Neural cell (in vitro differentiated cells): ENCODE data around the gene UACA. TPM values are rescaled to one million over a fixed set of nuclear protein-coding genes. Genes with fewer than 3 reads are reported as not detected.

Experiments used
- H2AFZ ChIP-seq: fragments of 200-600, 300-800 bp; sonication (generic), shearing (Covaris generic); 2 replicates; pipeline ENCODE4 v1.6.0; 2014; ENCODE audit warnings: low read depth, mild to moderate bottlenecking, antibody characterized with exemption, low read length, moderate library complexity
- H3F3A ChIP-seq: fragments of 200-600 bp; shearing (Covaris generic); 2 replicates; pipeline ENCODE4 v1.6.1; 2016; ENCODE audit warnings: mild to moderate bottlenecking, moderate library complexity, mixed read lengths, antibody characterized with exemption, low read length; ENCODE audit not compliant: insufficient read depth, poor library complexity, severe bottlenecking
- H3K27ac ChIP-seq: fragments of 200-600, 300-800 bp; sonication (generic), shearing (Covaris generic); 2 replicates; pipeline ENCODE4 v1.5.1; 2014; ENCODE audit warnings: mild to moderate bottlenecking, low read length, moderate library complexity
- H3K27me3 ChIP-seq: fragments of 300-800, 200-600 bp; sonication (generic), shearing (Covaris generic); 2 replicates; pipeline ENCODE4 v1.6.0; 2014; ENCODE audit warnings: mild to moderate bottlenecking, low read depth, low read length, moderate library complexity; ENCODE audit not compliant: insufficient read depth
- H3K36me3 ChIP-seq: fragments of 300-800, 200-600 bp; sonication (generic), shearing (Covaris generic); 2 replicates; pipeline ENCODE4 v1.5.1; 2014; ENCODE audit warnings: mild to moderate bottlenecking, antibody characterized with exemption, low read length, moderate library complexity; ENCODE audit not compliant: insufficient read depth
- H3K4me2 ChIP-seq: fragments of 300-800, 200-600 bp; sonication (generic), shearing (Covaris generic); 2 replicates; pipeline ENCODE4 v1.6.0; 2014; ENCODE audit warnings: mild to moderate bottlenecking, low read length
- H3K4me3 ChIP-seq: fragments of 300-800, 200-600 bp; sonication (generic), shearing (Covaris generic); 2 replicates; pipeline ENCODE4 v1.5.1; 2014; ENCODE audit warnings: mild to moderate bottlenecking, low read length, moderate library complexity
- H3K79me2 ChIP-seq: fragments of 200-600 bp; shearing (Covaris generic); replicated peaks from 2 replicates; pipeline ENCODE4 v1.6.0; 2014; ENCODE audit warnings: mild to moderate bottlenecking, low read length, moderate library complexity; ENCODE audit not compliant: insufficient read depth
- H3K9ac ChIP-seq: fragments of 300-800, 200-600 bp; sonication (generic), shearing (Covaris generic); 2 replicates; pipeline ENCODE4 v1.6.1; 2016; ENCODE audit warnings: mild to moderate bottlenecking, low read length, mixed read lengths
- H3K9me2 ChIP-seq: fragments of 200-600 bp; shearing (Covaris generic); 2 replicates; pipeline ENCODE4 v1.6.1; 2016; ENCODE audit warnings: mild to moderate bottlenecking, low read length, mixed read lengths; ENCODE audit not compliant: insufficient read depth
- H3K9me3 ChIP-seq: fragments of 200-600, 300-800 bp; sonication (generic), shearing (Covaris generic); 2 replicates; pipeline ENCODE4 v1.6.1; 2016; ENCODE audit warnings: mild to moderate bottlenecking, mixed run types, low read length, moderate library complexity, mixed read lengths
- H4K20me1 ChIP-seq: fragments of 200-600 bp; shearing (Covaris generic); 2 replicates; pipeline ENCODE4 v1.6.1; 2016; ENCODE audit warnings: mild to moderate bottlenecking, mixed run types; ENCODE audit not compliant: insufficient read depth
- CTCF ChIP-seq: fragments of 450-650 bp; IDR thresholded peaks from 2 replicates; pipeline ENCODE4 v1.5.1; 2014; ENCODE audit warnings: antibody characterized with exemption, mild to moderate bottlenecking, moderate library complexity; ENCODE audit not compliant: poor library complexity, severe bottlenecking
- EP300 ChIP-seq: fragments of 450-650 bp; conservative IDR thresholded peaks from 2 replicates; pipeline ENCODE4 v1.6.1; 2014; ENCODE audit warnings: antibody characterized with exemption, mild to moderate bottlenecking, moderate library complexity; ENCODE audit not compliant: poor library complexity, severe bottlenecking
- EZH2 ChIP-seq: fragments of 200-600, 300-800 bp; shearing (Covaris generic), sonication (generic); IDR thresholded peaks from 2 replicates; pipeline ENCODE4 v1.6.1; 2014; ENCODE audit warnings: antibody characterized with exemption, low read length, borderline replicate concordance, mild to moderate bottlenecking; ENCODE audit not compliant: insufficient read depth, poor library complexity, severe bottlenecking
- MXI1 ChIP-seq: fragments of 450-650 bp; conservative IDR thresholded peaks from 2 replicates; pipeline ENCODE4 v1.6.1; 2014; ENCODE audit warnings: antibody characterized with exemption, mild to moderate bottlenecking; ENCODE audit not compliant: poor library complexity, severe bottlenecking
- POLR2AphosphoS5 ChIP-seq: IDR thresholded peaks from 2 replicates; pipeline ENCODE4 v1.6.1; 2012
- RAD21 ChIP-seq: fragments of 450-650 bp; conservative IDR thresholded peaks from 2 replicates; pipeline ENCODE4 v1.6.1; 2014; ENCODE audit warnings: antibody characterized with exemption, mild to moderate bottlenecking, moderate library complexity
- REST ChIP-seq: IDR thresholded peaks from 2 replicates; pipeline ENCODE4 v1.6.1; 2012; ENCODE audit warnings: borderline replicate concordance
- SMC3 ChIP-seq: fragments of 450-650 bp; conservative IDR thresholded peaks from 2 replicates; pipeline ENCODE4 v1.6.1; 2014; ENCODE audit warnings: antibody characterized with exemption, mild to moderate bottlenecking, moderate library complexity; ENCODE audit not compliant: poor library complexity
- TAF1 ChIP-seq: IDR thresholded peaks from 2 replicates; pipeline ENCODE4 v1.6.1; 2012; ENCODE audit warnings: low read depth
- polyA plus RNA-seq: library from polyadenylated mRNA; depleted of rRNA; stranded (reverse); fragments of >200 nt; gene quantifications from 2 replicates; pipeline ENCODE4 v1.2.3, GENCODE V29; 2014

Gene UACA
- polyA plus RNA-seq, 1 donor from 2014 or later = 0.10 TPM

- H3K27ac ChIP-seq = no peak overlapping the region
- no peaks in the 10 kb centered on the region for H3K27me3 ChIP-seq
- no peak overlapping the region for H3K4me3 ChIP-seq
- no peaks in the 10 kb centered on the region for H3K36me3 ChIP-seq
- no peaks in the 10 kb centered on the region for H3K9me2 ChIP-seq
- no peaks in the 10 kb centered on the region for H3K9me3 ChIP-seq
- no peaks in the 10 kb centered on the region for H4K20me1 ChIP-seq
- TF ChIP-seq REST (no peak), POLR2AphosphoS5 (no peak), CTCF (no peak), RAD21 (no peak), MXI1 (no peak), SMC3 (no peak), EP300 (no peak), TAF1 (no peak), EZH2 (no peak)
- H3K9ac ChIP-seq = no peak overlapping the region
- no peaks in the 10 kb centered on the region for H3F3A ChIP-seq
- no peak overlapping the region for H2AFZ ChIP-seq
- no peaks in the 10 kb centered on the region for H3K79me2 ChIP-seq
- no peak overlapping the region for H3K4me2 ChIP-seq
Observed at GRCh38 chr15:70726753-70727152, 36.6 kb downstream of the UACA start.

GRCh38 chr15:70723927-70724326 lies 39.4 kb downstream of the UACA start:
- Histone ChIP-seq H4K20me1 (no peaks in the 10 kb centered on the region), H3K9me2 (no peaks in the 10 kb centered on the region)

More at GRCh38 chr15:70723927-70724326, 39.4 kb downstream of the UACA start:
- Histone ChIP-seq H3K9ac (no peak overlapping the region), H2AFZ (no peak overlapping the region), H3F3A (no peaks in the 10 kb centered on the region), H3K36me3 (no peaks in the 10 kb centered on the region), H3K27ac (no peak overlapping the region), H3K27me3 (no peaks in the 10 kb centered on the region), H3K4me3 (no peak overlapping the region), H3K9me3 (no peaks in the 10 kb centered on the region), H3K79me2 (no peaks in the 10 kb centered on the region), H3K4me2 (no peak overlapping the region)
- no peak for TF ChIP-seq POLR2AphosphoS5
- TF ChIP-seq REST = no peak
- TF ChIP-seq EZH2 = no peak
- no peak for TF ChIP-seq SMC3
- no peak for TF ChIP-seq MXI1
